GM19099 (cell line): ENCODE data around the gene ICOS.

ENCODE experiments used
- POLR2A ChIP-seq: IDR thresholded peaks from 3 replicates; pipeline ENCODE4 v1.6.1; 2011; ENCODE audit warnings: low read depth; ENCODE audit not compliant: insufficient read length; ENCODE audit errors: extremely low read depth

The ICOS gene

GRCh38 chr2:203993560-203993959 lies 57.0 kb downstream of the ICOS start:
- TF ChIP-seq POLR2A: no peak

- TF ChIP-seq POLR2A: no peak
Measured at GRCh38 chr2:203994735-203995134, 58.2 kb downstream of the ICOS start.

DNA sequence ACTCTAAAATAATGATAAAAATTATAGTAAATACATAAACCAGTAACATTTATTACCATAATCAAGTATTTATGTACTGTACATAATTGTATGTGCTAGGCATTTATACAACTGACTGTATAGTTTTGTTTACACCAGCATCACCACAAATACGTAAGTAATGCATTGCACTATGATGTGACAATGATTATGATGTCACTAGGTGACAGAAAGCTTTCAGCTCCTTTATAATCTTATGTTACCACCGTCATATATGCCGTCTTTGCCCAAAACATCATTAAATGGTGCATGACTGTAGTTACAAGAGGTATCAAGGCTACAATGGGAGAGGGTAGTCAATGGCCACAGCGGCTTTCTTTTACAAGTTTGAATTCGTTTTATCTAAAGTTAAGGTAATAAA lies 60.1 kb downstream of the ICOS start:
- TF ChIP-seq POLR2A: no peak

- TF ChIP-seq POLR2A: no peak
Measured at GRCh38 chr2:203997481-203997880, 60.9 kb downstream of the ICOS start.

- no peak for TF ChIP-seq POLR2A
Measured at GRCh38 chr2:203997980-203998809, 61.6 kb downstream of the ICOS start.

GRCh38 chr2:203999835-204000234 lies 63.3 kb downstream of the ICOS start:
- TF ChIP-seq POLR2A: no peak

GRCh38 chr2:204000446-204000845 lies 63.9 kb downstream of the ICOS start:
- no peak for TF ChIP-seq POLR2A

DNA sequence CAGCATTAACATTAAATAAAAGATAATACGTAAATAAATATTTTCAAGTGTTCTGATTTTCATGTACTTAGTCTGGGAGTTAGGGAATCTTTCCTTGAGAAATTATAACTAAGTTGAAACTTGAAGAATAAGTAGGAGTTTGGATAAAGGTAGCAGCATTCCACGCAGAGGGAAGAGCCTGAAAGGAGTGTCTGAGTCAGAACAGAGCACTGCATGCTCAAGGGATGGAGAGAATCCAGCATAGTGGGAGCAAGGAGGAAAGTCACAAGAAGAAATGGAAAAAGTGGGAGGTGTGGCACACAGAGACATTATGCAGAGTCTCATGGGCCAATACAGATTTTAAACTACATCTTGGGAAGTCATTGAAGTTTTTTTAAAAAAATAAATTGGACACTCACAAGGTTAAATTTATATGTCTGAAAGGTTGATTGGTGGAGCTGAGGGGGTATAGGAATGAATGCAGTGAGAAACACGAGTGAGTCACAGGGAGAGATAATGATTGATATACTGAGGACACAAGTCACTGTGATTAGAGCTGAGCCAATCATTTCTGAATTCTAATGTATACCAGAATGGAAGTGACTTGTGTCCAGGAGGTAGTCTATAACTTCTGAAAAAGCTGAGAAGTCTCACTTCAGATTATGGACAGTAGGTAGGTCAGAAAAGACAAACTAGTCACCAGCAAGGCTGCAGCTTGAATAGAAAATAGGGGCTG lies 66.9 kb downstream of the ICOS start:
- no peak for TF ChIP-seq POLR2A

DNA sequence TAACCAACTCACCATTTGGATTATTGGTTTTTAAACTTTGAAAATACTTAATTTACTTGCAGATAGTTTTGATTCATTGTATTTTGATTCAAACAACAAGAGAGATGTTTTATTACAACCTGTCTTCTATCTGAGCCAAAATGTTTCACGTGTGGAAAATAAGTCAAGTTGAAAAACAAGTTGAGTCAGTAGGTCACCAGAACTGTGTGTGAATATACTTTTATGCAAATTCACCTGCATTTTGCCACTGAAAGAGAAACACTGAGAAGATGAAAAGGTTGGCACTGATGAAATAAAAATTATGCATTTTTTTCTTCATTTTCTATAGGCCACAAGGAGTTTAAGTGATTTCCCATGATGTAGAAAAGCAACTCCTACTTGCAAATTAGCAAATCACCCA lies 68.3 kb downstream of the ICOS start:
- no peak for TF ChIP-seq POLR2A

- TF ChIP-seq POLR2A: no peak
Measured at GRCh38 chr2:204005940-204006721, 69.6 kb downstream of the ICOS start.

- no peak for TF ChIP-seq POLR2A
Measured at GRCh38 chr2:204008352-204008751, 71.8 kb downstream of the ICOS start.

- no peak for TF ChIP-seq POLR2A
Measured at GRCh38 chr2:204010628-204011560, 74.3 kb downstream of the ICOS start.
